Prostate gland (tissue), 2 donors: ENCODE results near the gene LMF2. TPM values are rescaled to one million over a fixed set of nuclear protein-coding genes. Genes with fewer than 3 reads are reported as not detected.
"Not testable (repeated sequence)": the region's sequence is repeated elsewhere in the genome, so short reads cannot be mapped to it uniquely, and the experiment has no call there.

Source experiments
- DNase-seq: peaks from one replicate; pipeline ENCODE4 v3.0.0-alpha.2; 2019; ENCODE audit warnings: low spot score
- H3K27ac ChIP-seq, 2 donors: fragments of 200-600 bp; sonication (generic); 2 replicates each; pipeline ENCODE4 v1.5.1; 2017 to 2019
- H3K27me3 ChIP-seq: fragments of 200-600 bp; sonication (generic); replicated peaks from 2 replicates; pipeline ENCODE4 v1.5.1; 2019; ENCODE audit not compliant: insufficient read depth
- H3K36me3 ChIP-seq, 2 donors: fragments of 200-600 bp; sonication (generic); 1 replicate in 1 of 2; 2 replicates in 1 of 2; pipeline versions ENCODE4 v1.5.1 to v1.8.1; 2017 to 2019
- H3K4me1 ChIP-seq: fragments of 200-600 bp; sonication (generic); replicated peaks from 2 replicates; pipeline ENCODE4 v1.5.1; 2019
- H3K4me3 ChIP-seq, 2 donors: fragments of 200-600 bp; sonication (generic); 2 replicates each; pipeline ENCODE4 v1.5.1; 2017 to 2019
- H3K9me3 ChIP-seq: fragments of 200-600 bp; sonication (generic); 2 replicates; pipeline ENCODE4 v1.5.1; 2017
- POLR2A ChIP-seq: fragments of 450-650 bp; IDR thresholded peaks from one replicate; pipeline ENCODE4 v1.6.1; 2016; ENCODE audit warnings: antibody characterized with exemption, mild to moderate bottlenecking
- POLR2AphosphoS5 ChIP-seq: sonication (generic); formaldehyde crosslinking; IDR thresholded peaks from one replicate; pipeline ENCODE4 v1.6.1; 2017; ENCODE audit warnings: antibody characterized with exemption
- WGBS: methylation state at CpG from one replicate; pipeline ENCODE4 v1.1.5; 2018; 5-methylcytosine and 5-hydroxymethylcytosine counted together
- intact Hi-C: fragments of 100-400 bp; cut with DNase I; formaldehyde crosslinking; loops from one replicate; pipeline ENCODE4 v1.14.2; 2022
- total RNA-seq, 2 donors: library from RNA; depleted of rRNA; stranded (reverse); fragments of >200 nt; gene quantifications; one replicate each; pipeline ENCODE4 v1.1.0, GENCODE V29; 2016
- TF ChIP-seq, protein P1 (sequence below), 4 experiments: fragments of 200-600 bp in 2 of 4; fragments of 450-650 bp in 2 of 4; sonication (generic) in 2 of 4; IDR thresholded peaks; 1 replicate in 3 of 4; 2 replicates in 1 of 4; pipeline ENCODE4 v1.5.1; 2016 to 2019; ENCODE audit warnings: antibody characterized with exemption in 4 of 4, mild to moderate bottlenecking in 2 of 4, moderate library complexity in 2 of 4

The LMF2 gene
- total RNA-seq, 2 donors from 2014 or later: 76.6 to 94.3 TPM

DNA sequence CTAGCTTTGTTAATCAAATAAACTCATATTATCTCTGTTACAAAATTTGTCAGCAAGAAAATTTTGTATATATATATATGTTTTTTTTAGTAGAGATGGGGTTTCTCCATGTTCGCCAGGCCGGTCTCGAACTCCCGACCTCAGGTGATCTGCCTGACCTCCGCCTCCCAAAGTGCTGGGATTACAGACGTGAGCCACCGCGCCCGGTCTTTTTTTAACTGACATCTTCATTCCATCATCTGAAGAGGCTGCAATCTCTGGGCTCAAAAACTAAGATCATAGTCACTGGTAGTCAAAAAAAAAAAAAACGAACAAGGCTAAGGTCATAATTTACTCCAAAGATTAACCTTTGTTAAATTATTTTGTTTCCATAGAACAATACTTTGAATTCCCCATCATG, 32.9 kb upstream of the LMF2 start:
- WGBS: 82% methylated on average over 10 of the region's 10 CpGs
- Histone ChIP-seq H3K27ac (no peak overlapping the region), H3K4me1 (no peaks in the 10 kb centered on the region), H3K4me3 (no peak overlapping the region), H3K27me3 (no peaks in the 10 kb centered on the region), H3K36me3 (no peaks in the 10 kb centered on the region), H3K9me3 (no peaks in the 10 kb centered on the region)
- no peak for TF ChIP-seq POLR2A
- TF ChIP-seq, protein P1, sequence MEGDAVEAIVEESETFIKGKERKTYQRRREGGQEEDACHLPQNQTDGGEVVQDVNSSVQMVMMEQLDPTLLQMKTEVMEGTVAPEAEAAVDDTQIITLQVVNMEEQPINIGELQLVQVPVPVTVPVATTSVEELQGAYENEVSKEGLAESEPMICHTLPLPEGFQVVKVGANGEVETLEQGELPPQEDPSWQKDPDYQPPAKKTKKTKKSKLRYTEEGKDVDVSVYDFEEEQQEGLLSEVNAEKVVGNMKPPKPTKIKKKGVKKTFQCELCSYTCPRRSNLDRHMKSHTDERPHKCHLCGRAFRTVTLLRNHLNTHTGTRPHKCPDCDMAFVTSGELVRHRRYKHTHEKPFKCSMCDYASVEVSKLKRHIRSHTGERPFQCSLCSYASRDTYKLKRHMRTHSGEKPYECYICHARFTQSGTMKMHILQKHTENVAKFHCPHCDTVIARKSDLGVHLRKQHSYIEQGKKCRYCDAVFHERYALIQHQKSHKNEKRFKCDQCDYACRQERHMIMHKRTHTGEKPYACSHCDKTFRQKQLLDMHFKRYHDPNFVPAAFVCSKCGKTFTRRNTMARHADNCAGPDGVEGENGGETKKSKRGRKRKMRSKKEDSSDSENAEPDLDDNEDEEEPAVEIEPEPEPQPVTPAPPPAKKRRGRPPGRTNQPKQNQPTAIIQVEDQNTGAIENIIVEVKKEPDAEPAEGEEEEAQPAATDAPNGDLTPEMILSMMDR (IDR thresholded peaks at IDR 0.05): no peak
- no peak for TF ChIP-seq POLR2AphosphoS5
- no peak for DNase-seq
- intact Hi-C loops: no loop called here

DNA sequence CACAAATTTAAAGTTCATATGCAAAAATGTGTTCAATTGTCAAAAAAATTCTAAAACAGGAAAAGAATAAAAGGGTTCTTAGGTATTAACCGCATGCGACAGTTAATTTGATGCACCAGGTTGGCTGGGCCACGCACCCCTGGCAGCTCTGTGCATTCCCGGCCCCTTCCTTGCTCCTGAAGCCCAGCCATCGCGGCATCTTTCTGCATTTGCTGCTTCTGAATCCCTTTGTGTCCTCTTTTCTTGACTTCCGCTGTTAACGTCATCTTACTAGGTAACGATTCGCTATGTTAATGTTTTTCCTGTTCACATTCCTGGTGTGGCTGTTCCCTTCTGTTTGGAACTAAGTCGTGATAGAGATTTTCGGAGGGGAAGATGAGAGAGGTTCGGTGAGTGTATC, 30.3 kb upstream of the LMF2 start:
- 79% methylated on average over 13 of the region's 13 CpGs for WGBS

DNA sequence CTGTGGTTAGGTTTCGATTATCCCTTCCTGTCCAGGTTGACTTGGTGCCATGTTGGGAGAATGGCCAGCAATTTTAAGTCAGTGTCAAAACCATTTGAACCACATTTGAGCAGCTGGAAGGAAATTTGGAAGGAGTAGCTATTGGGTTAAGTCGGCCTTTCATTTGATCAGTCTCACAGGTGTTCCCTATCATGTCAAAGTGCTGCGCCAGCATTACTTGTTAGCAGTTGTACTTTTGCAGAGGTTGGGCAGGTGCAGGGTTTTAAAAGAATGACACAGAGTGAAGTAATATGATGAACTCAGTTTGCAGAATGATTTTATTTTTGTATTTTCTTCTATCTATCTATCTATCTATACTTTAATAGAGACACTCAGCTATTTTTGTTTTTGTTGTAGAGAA, 28.7 kb upstream of the LMF2 start:
- 73% methylated on average over 3 of the region's 3 CpGs for WGBS
- Histone ChIP-seq H3K9me3 (no peaks in the 10 kb centered on the region), H3K4me3 (no peak overlapping the region), H3K27me3 (no peaks in the 10 kb centered on the region), H3K4me1 (peaks cover 4% of the 10 kb centered on the region), H3K36me3 (no peaks in the 10 kb centered on the region), H3K27ac (no peak overlapping the region)
- intact Hi-C loops: no loop called here
- no peak for DNase-seq
- TF ChIP-seq, protein P1 (IDR thresholded peaks at IDR 0.05): no peak
- TF ChIP-seq POLR2AphosphoS5 (no peak), POLR2A (no peak)

More for the DNA sequence above, 30.3 kb upstream of the LMF2 start:
- Histone ChIP-seq H3K27me3 (no peaks in the 10 kb centered on the region), H3K4me3 (no peak overlapping the region), H3K27ac (no peak overlapping the region), H3K9me3 (no peaks in the 10 kb centered on the region), H3K4me1 (no peaks in the 10 kb centered on the region), H3K36me3 (no peaks in the 10 kb centered on the region)
- no peak for DNase-seq
- no peak for TF ChIP-seq POLR2AphosphoS5
- TF ChIP-seq, protein P1 (IDR thresholded peaks at IDR 0.05): no peak
- intact Hi-C loops: no loop called here

DNA sequence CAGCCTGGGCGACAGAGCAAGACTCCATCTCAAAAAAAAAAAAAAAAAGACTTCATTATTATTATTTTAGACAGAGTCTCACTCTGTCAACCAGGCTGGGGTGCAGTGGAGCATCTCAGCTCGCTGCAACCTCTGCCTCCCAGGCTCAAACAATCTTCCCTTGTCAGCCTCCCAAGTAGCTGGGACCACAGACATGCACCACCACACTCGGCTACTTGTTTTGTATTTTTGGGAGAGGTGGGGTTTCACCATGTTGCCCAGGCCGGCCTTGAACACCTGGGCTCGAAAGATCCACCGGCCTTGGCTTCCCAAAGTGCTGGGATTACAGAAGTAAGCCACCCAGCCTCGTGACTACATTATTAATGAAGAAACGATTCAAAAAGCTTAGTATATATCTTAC, 27.6 kb upstream of the LMF2 start:
- no peaks in the 10 kb centered on the region for H3K9me3 ChIP-seq
- no peak overlapping the region for H3K27ac ChIP-seq
- DNase-seq: no peak
- intact Hi-C loops: no loop called here
- H3K36me3 ChIP-seq: no peaks in the 10 kb centered on the region
- 90% methylated on average over 8 of the region's 8 CpGs for WGBS
- TF ChIP-seq POLR2AphosphoS5: no peak
- TF ChIP-seq POLR2A: no peak
- TF ChIP-seq, protein P1 (IDR thresholded peaks at IDR 0.05): no peak
- no peak overlapping the region for H3K4me3 ChIP-seq
- no peaks in the 10 kb centered on the region for H3K27me3 ChIP-seq
- peaks cover 8% of the 10 kb centered on the region for H3K4me1 ChIP-seq

DNA sequence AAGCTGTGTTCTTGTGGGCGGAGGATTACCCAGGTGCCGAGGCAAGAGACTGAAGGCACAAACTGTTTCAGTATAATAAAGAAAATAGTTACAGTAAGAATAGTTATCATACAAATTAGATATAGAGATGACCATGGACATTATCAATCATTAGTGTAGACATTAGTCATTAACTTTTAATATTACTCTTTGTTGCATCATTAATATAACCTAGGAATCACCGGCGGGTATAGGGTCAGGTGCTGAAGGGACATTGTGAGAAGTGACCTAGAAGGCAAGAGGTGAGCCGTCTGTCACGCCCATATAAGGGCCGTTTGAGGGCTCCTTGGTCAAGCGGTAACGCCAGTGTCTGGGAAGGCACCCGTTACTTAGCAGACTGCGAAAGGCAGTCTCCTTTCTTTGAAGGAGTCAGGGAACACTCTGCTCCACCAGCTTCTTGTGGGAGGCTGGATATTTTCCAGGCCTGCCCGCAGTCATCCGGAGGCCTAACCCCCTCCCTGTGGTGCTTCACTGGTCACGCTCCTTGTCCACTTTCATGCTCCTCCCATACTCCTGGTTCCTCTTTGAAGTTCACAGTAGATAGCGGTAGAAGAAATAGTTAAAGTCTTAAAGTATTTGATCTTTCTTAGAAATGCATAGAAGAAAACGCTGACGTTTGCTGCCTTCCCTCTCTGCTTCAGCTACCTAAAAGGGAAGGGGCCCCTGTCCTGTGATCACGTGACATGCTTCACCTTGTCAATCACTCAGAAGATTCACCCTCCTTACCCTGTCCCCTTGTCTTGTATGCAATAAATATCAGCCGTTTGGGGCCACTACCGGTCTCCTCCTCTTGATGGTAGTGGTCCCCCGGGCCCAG, 26.6 kb upstream of the LMF2 start:
- 37% methylated on average over 21 of the region's 21 CpGs for WGBS
- H3K4me3 ChIP-seq, H3K4me1 ChIP-seq, intact Hi-C loops, H3K27me3 ChIP-seq, DNase-seq, H3K36me3 ChIP-seq, H3K9me3 ChIP-seq: not testable (repeated sequence)
- H3K27ac ChIP-seq: peak overlapping the region in 1 of 2 donors; percentile 42
